Inflammatory macrophage treated with lipopolysaccharide for 4 hours (primary cell): ENCODE measurements around the gene CSF1.

Source experiments
- DNase-seq: peaks from one replicate; pipeline ENCODE4 v3.0.0-alpha.2; 2020

Gene CSF1

GRCh38 chr1:109882288-109883245 lies 28.1 kb upstream of the CSF1 start:
- no peak for DNase-seq

GRCh38 chr1:109883248-109883955 lies 27.2 kb upstream of the CSF1 start:
- no peak for DNase-seq

- DNase-seq, result peak; percentile 79
Measured at GRCh38 chr1:109884242-109884891, 26.3 kb upstream of the CSF1 start.

- DNase-seq, result no peak
Measured at GRCh38 chr1:109885589-109885988, 25.1 kb upstream of the CSF1 start.

GRCh38 chr1:109886827-109887226 lies 23.8 kb upstream of the CSF1 start:
- DNase-seq, result peak; percentile 90

- no peak for DNase-seq
Measured at GRCh38 chr1:109887271-109887670, 23.4 kb upstream of the CSF1 start.

- peak; percentile 74 for DNase-seq
Measured at GRCh38 chr1:109887884-109888283, 22.8 kb upstream of the CSF1 start.

- no peak for DNase-seq
Measured at GRCh38 chr1:109889094-109889493, 21.6 kb upstream of the CSF1 start.

GRCh38 chr1:109890115-109890953 lies 20.3 kb upstream of the CSF1 start:
- DNase-seq, result peak; percentile 95

- no peak for DNase-seq
Measured at GRCh38 chr1:109891930-109892329, 18.7 kb upstream of the CSF1 start.

GRCh38 chr1:109892561-109893368 lies 17.9 kb upstream of the CSF1 start:
- peak; percentile 69 for DNase-seq

GRCh38 chr1:109893532-109894171 lies 17.0 kb upstream of the CSF1 start:
- DNase-seq, result peak; percentile 0

- peak; percentile 49 for DNase-seq
Measured at GRCh38 chr1:109894823-109895719, 15.6 kb upstream of the CSF1 start.

- peak; percentile 76 for DNase-seq
Measured at GRCh38 chr1:109895720-109896504, 14.7 kb upstream of the CSF1 start.

GRCh38 chr1:109896681-109897080 lies 14.0 kb upstream of the CSF1 start:
- DNase-seq, result no peak

- peak; percentile 60 for DNase-seq
Measured at GRCh38 chr1:109897259-109897955, 13.2 kb upstream of the CSF1 start.

GRCh38 chr1:109898842-109899241 lies 11.8 kb upstream of the CSF1 start:
- DNase-seq, result no peak

- DNase-seq, result peak; percentile 76
Measured at GRCh38 chr1:109901141-109901523, 9.5 kb upstream of the CSF1 start.
